GM10248 (cell line): ENCODE measurements around the gene ACTMAP.

Experiments
- CTCF ChIA-PET: fragments of 300-600 bp; sonication (Branson Sonifier 250); formaldehyde crosslinking; extraction: SDS; loops from one replicate; lab custom pipeline; 2021; ENCODE audit warnings: antibody characterized with exemption; lab: Yijun Ruan, JAX
- POLR2A ChIA-PET: fragments of 350-650 bp; sonication (Branson Sonifier 250); formaldehyde crosslinking; extraction: SDS; loops from one replicate; lab custom pipeline; 2020; ENCODE audit warnings: antibody characterized with exemption; lab: Yijun Ruan, JAX
- DNase-seq: peaks from one replicate; pipeline ENCODE4 v3.0.0; 2012; ENCODE audit errors: extremely low spot score
- TF ChIP-seq, protein P1 (sequence below): IDR thresholded peaks from 2 replicates; pipeline ENCODE4 v1.5.1; 2012; ENCODE audit warnings: mild to moderate bottlenecking, low read depth; ENCODE audit errors: extremely low read depth, missing control alignments, control extremely low read depth

ACTMAP gene

DNA sequence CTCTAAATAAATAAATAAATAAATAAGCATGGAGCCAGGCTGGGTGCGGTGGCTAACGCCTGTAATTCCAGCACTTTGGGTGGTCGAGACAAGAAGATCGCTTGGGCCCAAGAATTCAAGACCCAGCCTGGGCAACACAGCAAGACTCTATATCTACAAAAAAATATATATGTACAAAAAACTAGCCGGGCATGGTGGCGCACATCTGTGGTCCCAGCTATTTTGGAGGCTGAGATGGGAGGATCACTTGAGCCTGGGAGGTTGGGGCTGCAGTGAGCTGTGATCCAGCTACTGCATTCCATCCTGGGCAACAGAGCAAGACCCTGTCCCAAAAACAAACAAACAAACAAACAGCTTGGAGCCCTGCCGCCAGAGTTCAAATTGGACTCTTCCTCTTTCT is 2.7 kb downstream of the ACTMAP start:
- ChIA-PET CTCF (interaction anchor here (1.0 to 2.4 kb wide), 3 partner anchors 10 to 59 kb away, joined by 3 to 5 read pairs (median 4); no protein-coding TSS in a partner anchor), POLR2A (interaction anchor here (1.8 kb wide), 1 partner anchor 12 kb away, joined by 6 read pairs; no protein-coding TSS in a partner anchor)
- TF ChIP-seq, protein P1, sequence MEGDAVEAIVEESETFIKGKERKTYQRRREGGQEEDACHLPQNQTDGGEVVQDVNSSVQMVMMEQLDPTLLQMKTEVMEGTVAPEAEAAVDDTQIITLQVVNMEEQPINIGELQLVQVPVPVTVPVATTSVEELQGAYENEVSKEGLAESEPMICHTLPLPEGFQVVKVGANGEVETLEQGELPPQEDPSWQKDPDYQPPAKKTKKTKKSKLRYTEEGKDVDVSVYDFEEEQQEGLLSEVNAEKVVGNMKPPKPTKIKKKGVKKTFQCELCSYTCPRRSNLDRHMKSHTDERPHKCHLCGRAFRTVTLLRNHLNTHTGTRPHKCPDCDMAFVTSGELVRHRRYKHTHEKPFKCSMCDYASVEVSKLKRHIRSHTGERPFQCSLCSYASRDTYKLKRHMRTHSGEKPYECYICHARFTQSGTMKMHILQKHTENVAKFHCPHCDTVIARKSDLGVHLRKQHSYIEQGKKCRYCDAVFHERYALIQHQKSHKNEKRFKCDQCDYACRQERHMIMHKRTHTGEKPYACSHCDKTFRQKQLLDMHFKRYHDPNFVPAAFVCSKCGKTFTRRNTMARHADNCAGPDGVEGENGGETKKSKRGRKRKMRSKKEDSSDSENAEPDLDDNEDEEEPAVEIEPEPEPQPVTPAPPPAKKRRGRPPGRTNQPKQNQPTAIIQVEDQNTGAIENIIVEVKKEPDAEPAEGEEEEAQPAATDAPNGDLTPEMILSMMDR: no peak
- no peak for DNase-seq

DNA sequence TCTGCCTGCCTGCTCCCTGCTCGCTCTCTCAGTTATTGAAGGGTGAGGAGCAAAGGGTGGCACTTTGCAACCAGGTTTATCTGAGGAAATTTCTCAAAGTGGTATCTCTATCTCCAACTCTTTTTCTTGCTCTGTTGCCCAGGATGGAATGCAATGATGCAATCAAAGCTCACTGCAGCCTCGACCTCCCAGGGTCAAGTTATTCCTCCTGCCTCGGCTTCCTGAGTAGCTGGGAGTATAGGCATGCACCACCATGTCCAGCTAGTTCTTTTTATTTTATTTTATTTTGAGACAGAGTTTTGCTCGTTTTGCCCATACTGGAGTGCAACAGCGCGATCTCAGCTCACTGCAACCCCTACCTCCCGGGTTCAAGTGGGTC is 4.9 kb downstream of the ACTMAP start:
- CTCF ChIA-PET: interaction anchor here (0.8 to 1.5 kb wide), 3 partner anchors 31 to 82 kb away, joined by 3 to 4 read pairs (median 3); no protein-coding TSS in a partner anchor
- TF ChIP-seq, protein P1: no peak
- DNase-seq: no peak
- POLR2A ChIA-PET: interaction anchor here (0.8 kb wide), 1 partner anchor 18 kb away, joined by 3 read pairs; no protein-coding TSS in a partner anchor

DNA sequence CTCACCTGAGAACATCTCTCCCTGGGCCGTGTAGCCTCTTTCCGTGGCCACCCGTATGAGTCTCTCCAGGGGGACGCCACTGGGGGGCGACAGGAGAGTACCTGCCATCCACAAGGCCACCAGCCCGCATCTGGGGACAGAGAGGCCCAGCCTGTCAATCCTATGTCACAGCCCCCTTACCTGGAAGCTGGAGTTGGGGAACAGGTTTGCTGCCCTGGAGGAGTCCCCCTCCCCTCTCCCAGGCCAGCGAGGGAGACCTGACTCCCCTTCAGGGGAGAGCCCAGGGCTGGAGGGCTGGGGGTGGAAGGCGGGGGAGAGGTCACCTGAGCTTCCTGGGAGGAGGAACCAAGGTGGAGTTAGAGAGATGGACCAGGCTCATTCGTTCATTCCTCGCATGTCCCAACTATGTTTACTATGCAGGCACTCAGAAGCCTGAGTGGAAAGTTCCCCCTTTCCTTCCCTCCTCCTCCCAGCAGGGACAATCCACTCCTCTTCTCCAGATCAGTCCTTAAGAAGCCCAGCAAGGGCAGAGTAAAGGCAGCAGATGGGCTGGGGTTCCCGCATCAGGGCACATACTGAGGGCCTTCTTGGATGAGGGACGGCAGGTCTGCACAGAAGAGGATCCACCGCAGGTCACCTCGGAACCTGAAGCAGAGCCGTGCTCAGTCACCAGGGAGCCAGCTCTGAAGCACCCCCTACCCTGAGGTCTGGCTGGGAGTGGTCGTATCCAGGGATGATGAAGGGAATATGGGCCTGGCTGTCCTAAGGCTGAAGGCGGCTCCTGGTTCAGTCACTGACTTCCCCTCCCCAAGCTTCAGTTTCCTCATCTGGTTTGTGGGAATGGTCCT is 5.5 kb downstream of the ACTMAP start:
- DNase-seq: peak; percentile 34
- TF ChIP-seq, protein P1: peak; percentile 16
- ChIA-PET CTCF (interaction anchor here (0.7 to 1.5 kb wide), 7 partner anchors 11 to 81 kb away, joined by 3 to 6 read pairs (median 3); partner anchors contain the start of gene EGLN2), POLR2A (interaction anchor here (0.8 kb wide), 1 partner anchor 17 kb away, joined by 3 read pairs; no protein-coding TSS in a partner anchor)

DNA sequence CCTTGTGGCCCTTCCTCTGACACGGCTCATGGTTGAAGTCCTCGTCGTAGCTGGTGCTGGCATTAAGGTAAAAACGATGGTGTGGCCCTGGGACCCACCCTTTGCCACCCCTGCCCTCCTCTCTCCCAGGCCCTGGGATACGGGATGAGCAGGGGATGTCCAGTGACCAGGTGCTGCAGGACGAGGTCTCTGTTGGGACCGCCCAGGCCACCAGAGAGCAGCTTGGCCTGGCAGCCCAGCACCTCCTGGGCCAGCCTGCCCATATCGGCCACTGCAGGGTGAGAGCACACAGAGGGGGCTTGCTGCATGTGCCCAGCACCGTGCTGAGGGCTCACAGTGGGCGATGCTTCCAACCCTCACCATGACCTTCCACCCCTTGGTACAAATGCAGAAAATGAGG is 6.4 kb downstream of the ACTMAP start:
- POLR2A ChIA-PET: no interaction called here
- TF ChIP-seq, protein P1: no peak
- CTCF ChIA-PET: interaction anchor here (0.7 to 2.2 kb wide), 7 partner anchors 10 to 109 kb away, joined by 3 to 10 read pairs (median 3); partner anchors contain the start of genes EGLN2 and ITPKC
- no peak for DNase-seq

DNA sequence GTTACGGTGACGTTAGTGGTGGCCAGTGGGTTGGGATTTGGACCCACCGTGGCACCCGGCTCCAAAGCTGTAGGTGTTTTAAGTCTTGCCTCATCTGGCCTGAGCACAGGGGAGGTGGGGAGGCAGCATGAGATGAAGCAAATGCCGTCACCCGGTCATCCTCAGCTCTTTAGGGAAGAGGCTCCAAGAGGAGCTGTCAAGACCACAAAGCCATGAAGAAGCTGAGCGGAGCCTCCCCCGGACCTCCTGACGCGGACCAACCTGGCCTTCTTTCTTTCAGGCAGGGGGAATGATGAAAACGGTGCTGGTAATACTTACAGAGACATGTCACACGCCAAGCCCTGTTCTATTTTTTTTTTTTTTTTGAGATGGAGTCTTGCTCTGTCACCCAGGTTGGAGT is 7.4 kb downstream of the ACTMAP start:
- CTCF ChIA-PET: interaction anchor here (1.2 to 2.2 kb wide), 6 partner anchors 9 to 108 kb away, joined by 3 to 10 read pairs (median 4); partner anchors contain the start of genes ITPKC and RAB4B
- POLR2A ChIA-PET: interaction anchor here (1.5 kb wide), 1 partner anchor 26 kb away, joined by 3 read pairs; the partner anchor contains the start of genes COQ8B and ITPKC
- no peak for DNase-seq
- TF ChIP-seq, protein P1: no peak

DNA sequence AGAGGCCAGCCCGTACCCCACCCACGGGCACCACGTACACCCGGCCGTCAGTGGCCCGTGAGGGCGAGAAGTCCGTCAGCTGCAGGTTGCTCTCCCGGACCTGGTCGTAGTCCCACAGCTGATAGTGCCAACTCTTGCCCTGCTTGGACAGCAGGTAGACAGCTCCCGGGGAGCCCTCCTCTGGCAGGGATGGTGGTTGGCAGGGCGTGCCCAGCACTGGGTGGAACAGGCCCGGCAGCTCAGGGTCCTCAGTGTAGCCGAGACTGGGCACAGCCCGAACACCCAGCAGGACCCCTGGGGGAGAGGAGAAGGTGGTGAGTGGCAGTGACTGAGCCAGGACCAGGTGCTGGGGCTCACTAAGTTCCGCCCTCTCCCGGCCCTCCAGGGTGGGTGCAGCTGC is 7.8 kb downstream of the ACTMAP start:
- TF ChIP-seq, protein P1: no peak
- CTCF ChIA-PET: interaction anchor here (1.4 to 2.2 kb wide), 5 partner anchors 9 to 108 kb away, joined by 4 to 10 read pairs (median 5); partner anchors contain the start of gene RAB4B
- POLR2A ChIA-PET: interaction anchor here (0.6 to 1.5 kb wide), 2 partner anchors 11 to 26 kb away, joined by 3 to 9 read pairs; partner anchors contain the start of genes COQ8B and ITPKC
- DNase-seq: no peak
